ENCODE results near the gene ATP6V0A1.
"Not testable (repeated sequence)": the region's sequence is repeated elsewhere in the genome, so short reads cannot be mapped to it uniquely, and the experiment has no call there.

The ATP6V0A1 gene

DNA sequence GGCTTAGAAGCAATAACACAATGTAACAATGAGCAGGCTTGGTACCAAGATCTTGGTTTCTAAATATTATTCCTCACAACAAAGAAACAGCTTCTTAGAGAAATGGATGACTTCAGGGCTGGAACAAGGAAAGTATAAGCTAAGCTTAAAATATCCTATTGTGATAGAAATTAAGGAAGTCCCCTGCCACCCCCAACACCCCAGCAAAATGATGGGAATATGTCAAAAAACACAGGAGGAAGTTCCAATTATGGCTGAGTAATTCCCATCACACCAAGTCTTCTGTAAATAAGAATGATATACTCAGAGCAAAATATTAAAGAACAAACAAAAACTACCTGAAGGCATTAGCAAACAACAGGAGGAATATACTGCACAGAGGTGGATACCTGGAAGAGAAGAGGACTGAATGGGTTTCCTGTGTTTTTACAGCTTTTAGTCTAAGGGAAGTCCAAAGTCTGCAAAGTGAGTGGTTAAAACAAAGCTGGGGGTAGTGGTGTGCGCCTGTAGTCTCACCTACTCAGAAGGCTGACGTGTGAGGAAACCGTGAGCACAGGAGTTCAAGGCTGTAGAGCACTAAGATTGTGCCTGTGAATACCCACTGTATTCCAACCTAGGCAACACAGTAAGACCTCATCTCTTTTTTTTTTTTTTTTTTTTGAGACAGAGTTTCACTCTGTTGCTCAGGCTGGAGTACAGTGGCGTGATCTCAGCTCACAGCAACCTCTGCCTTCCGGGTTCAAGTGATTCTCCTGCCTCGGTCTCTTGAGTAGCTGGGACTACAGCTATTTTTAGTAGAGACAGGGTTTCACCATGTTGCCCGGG is 17.1 kb upstream of the ATP6V0A1 start:
- TF ChIP-seq, protein P1, sequence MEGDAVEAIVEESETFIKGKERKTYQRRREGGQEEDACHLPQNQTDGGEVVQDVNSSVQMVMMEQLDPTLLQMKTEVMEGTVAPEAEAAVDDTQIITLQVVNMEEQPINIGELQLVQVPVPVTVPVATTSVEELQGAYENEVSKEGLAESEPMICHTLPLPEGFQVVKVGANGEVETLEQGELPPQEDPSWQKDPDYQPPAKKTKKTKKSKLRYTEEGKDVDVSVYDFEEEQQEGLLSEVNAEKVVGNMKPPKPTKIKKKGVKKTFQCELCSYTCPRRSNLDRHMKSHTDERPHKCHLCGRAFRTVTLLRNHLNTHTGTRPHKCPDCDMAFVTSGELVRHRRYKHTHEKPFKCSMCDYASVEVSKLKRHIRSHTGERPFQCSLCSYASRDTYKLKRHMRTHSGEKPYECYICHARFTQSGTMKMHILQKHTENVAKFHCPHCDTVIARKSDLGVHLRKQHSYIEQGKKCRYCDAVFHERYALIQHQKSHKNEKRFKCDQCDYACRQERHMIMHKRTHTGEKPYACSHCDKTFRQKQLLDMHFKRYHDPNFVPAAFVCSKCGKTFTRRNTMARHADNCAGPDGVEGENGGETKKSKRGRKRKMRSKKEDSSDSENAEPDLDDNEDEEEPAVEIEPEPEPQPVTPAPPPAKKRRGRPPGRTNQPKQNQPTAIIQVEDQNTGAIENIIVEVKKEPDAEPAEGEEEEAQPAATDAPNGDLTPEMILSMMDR (conservative IDR thresholded peaks at IDR 0.05), result no peak
- H3K27ac ChIP-seq, result no peak overlapping the region

DNA sequence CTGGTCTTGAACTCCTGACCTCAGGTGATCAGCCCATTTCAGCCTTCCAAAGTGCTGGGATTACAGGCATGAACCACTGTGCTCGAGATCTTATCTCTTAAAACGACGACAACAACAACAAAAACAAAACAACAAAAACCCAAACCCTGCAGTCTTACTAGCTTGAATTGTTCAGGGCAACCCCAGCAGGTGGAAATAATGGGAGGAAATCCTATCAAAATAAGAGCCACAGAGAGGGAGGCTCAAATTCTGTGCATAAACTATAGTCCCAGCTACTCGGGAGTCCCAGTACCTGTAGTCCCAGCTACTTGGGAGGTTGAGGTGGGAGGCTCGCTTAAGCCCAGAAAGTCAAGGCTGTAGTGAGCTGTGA is 16.5 kb upstream of the ATP6V0A1 start:
- no peak overlapping the region for H3K27ac ChIP-seq
- TF ChIP-seq, protein P1 (conservative IDR thresholded peaks at IDR 0.05), result no peak

DNA sequence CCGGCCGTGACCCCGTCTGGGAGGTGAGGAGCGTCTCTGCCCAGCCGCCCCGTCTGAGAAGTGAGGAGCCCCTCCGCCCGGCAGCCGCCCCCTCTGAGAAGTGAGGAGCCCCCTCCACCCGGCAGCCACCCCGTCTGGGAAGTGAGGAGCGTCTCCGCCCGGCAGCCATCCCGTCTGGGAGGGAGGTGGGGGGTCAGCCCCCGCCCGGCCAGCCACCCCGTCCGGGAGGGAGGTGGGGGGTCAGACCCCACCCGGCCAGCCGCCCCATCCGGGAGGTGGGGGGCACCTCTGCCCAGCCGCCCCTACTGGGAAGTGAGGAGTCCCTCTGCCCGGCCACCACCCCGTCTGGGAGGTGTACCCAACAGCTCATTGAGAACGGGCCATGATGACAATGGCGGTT is 9.5 kb upstream of the ATP6V0A1 start:
- H3K27ac ChIP-seq, result not testable (repeated sequence)

DNA sequence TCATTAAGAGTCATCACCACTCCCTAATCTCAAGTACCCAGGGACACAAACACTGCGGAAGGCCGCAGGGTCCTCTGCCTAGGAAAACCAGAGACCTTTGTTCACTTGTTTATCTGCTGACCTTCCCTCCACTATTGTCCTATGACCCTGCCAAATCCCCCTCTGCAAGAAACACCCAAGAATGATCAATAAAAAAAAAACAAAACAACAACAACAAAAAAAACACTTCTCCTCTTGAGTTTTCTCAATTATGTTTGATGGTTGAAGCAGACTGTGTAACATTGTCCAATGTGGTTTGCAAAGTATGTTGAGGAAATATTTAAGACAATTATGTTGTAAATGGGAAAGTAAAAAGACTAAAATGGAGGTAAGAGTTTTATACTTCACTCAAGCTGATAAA is 8.8 kb upstream of the ATP6V0A1 start:
- not testable (repeated sequence) for H3K27ac ChIP-seq

DNA sequence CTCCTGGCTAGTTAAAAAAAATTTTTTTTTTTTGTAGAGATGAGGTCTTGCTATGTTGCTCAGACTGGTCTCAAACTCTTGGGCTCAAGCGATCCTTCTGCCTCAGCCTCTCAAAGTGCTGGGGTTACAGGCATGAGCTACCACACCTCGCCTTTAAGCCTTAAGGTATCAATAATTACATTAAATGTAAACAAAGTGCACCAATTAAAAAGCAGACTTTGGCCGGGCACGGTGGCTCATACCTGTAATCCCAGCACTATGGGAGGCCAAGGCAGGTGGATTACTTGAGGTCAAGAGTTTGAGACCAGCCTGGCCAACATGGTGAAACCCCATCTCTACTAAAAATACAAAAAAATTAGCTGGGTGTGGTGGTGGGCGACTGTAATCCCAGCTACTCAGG is 7.4 kb upstream of the ATP6V0A1 start:
- not testable (repeated sequence) for H3K27ac ChIP-seq

DNA sequence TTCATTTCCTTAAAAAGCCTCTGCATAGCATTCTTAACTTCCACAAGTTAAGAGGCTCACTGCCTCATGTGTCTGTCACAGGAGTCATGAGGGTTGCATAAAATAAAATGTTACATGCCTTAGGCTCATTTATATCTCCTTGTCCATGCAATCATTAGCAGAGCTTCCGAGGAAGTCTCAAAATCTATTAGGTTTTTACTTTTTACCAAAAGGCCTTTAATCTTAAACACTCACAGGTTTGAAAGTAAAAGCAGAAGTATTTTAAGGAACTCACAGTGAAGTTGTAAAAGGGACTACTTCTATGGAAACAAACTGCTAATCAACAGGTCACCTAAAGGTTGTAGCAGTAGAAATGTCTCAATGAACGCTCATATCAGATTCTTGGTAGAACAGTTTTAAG is 5.2 kb upstream of the ATP6V0A1 start:
- H3K27ac ChIP-seq, result no peak overlapping the region
- TF ChIP-seq, protein P1 (conservative IDR thresholded peaks at IDR 0.05), result no peak

DNA sequence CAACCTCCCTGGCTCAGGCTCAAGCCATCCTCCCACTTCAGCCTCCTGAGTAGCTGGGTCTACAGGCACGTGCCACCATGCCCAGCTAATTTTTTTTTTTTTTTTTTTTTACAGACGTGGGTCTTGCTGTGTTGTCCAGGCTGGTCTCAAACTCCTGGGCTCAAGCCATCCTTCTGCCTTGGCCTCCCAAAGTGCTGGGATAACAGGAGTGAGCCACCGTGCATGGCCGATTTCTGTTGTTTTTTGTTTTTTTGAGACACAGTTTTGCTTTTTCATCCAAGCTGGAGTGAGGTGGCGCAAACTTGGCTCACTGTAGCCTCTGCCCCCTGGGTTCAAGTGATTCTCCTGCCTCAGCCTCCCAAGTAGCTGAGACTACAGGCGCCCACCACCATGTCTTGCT is 3.7 kb upstream of the ATP6V0A1 start:
- H3K27ac ChIP-seq, result not testable (repeated sequence)

DNA sequence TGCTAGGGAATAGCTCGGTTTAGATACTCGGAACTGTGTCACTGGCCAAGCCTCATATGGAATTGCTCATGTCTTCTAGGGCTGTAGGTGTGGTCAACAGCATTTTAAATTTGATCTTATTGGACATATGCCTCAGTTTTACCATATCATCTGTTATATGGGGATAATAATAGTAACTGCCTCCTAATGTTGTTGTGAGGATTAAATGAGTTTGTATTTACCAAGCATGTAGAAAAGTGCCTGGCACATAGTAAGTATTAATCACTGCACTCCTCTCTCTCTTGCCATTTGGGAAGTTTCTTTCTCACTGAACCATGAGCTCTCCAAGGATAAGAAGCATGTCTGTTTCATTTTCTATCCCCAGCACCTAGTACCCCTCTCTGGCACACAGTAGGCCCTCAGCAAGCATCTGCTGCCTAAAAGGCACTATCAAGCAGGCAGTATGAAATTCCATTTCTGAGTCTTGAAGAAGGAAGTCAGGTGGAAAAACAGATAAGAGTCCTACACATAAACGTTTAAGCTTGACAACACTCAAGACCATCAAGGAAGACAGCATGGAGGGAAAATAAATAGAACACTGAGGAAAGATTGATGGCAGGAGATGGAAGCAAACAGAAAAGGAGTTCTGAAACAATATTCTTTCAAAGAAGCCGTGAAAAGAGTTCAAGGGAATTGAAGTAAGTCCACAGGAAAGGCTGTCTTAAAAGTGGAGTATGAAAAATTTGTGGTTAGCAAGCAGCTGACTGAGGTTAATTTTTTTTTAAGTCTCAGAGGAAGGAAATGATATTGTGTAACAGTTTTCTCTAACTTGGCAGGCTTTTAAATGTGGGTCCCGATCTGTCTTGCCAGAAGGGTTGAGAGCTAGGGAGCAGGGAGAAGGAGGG is 2.2 kb upstream of the ATP6V0A1 start:
- TF ChIP-seq, protein P1 (conservative IDR thresholded peaks at IDR 0.05), result no peak
- H3K27ac ChIP-seq, result no peak overlapping the region

DNA sequence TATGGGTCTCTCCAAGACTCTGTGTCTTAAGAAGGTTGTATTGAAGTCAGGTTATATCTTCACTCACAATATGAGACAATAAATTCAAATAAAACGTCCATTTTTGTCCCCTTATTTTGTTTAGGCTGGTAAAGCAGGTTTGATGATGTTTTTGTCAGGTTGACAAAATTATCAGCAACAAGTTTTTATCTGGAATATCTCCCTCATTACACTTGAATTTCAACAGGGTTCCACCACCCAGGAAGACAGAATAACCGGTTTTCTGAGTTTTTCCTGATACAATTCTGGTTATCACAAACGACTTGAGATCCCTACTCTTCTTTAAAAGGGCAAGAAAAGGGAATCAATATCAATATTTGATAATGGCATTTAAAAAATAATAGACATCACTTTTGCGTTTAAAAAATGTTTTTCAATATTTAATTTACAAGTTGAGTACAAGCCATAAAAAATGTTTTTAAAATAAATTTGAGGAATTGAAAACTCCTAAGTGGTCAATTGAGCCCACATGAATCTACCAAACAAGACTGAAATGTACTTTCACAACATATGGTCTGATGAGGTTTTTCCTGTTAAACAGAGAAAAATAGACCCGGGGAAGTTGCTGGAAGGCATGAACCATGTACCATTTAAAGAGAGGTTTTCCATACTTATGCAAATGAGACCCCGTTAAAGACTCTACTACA is 1.4 kb upstream of the ATP6V0A1 start:
- TF ChIP-seq, protein P1 (conservative IDR thresholded peaks at IDR 0.05), result no peak
- H3K27ac ChIP-seq, result no peak overlapping the region

Data from VCaP (cell line).